Measurements from ENCODE around the gene PCDHGB6. TPM values are rescaled to one million over a fixed set of nuclear protein-coding genes. Genes with fewer than 3 reads are reported as not detected.
"Not testable (repeated sequence)": the region's sequence is repeated elsewhere in the genome, so short reads cannot be mapped to it uniquely, and the experiment has no call there.

Gene PCDHGB6
- total RNA-seq, 1 experiment from 2014 or later = 6.0 TPM

- H2AFZ ChIP-seq (ENCODE audit: low read length); H4K91ac ChIP-seq (ENCODE audit: insufficient read length, low read depth, low read length); H3K27ac Mint-ChIP-seq; H3K14ac ChIP-seq (ENCODE audit: insufficient read depth, low read length); H3K79me2 ChIP-seq (ENCODE audit: insufficient read depth, low read length); H2BK12ac ChIP-seq (ENCODE audit: insufficient read length, low read depth, low read length); H3K56ac ChIP-seq (ENCODE audit: insufficient read length, low read depth, low read length); H2BK20ac ChIP-seq (ENCODE audit: low read depth, low read length, poor library complexity, severe bottlenecking); H2BK15ac ChIP-seq (ENCODE audit: low read depth, low read length); H3K4me1 ChIP-seq (ENCODE audit: insufficient read depth, low read length); H4K20me1 ChIP-seq (ENCODE audit: control insufficient read depth, insufficient read depth, insufficient read length); H3K4ac ChIP-seq (ENCODE audit: low read depth, low read length); H3T11ph ChIP-seq (ENCODE audit: low read length); H3K27me3 ChIP-seq (ENCODE audit: insufficient read depth, low read length); H4K5ac ChIP-seq (ENCODE audit: insufficient read length, low read depth, low read length); H3K23ac ChIP-seq (ENCODE audit: insufficient read length, low read depth, low read length); H3K23me2 ChIP-seq (ENCODE audit: insufficient read length, low read depth, low read length, poor library complexity, severe bottlenecking); H2AK5ac ChIP-seq (ENCODE audit: insufficient read length, low read length); H2BK120ac ChIP-seq (ENCODE audit: low read depth, low read length, poor library complexity, severe bottlenecking); H2BK5ac ChIP-seq (ENCODE audit: insufficient read length, low read length); H3K27ac ChIP-seq (ENCODE audit: insufficient read length, low read depth, low read length); H3K4me1 Mint-ChIP-seq; H3K79me1 ChIP-seq (ENCODE audit: insufficient read depth, low read depth, low read length, poor library complexity, severe bottlenecking); H4K8ac ChIP-seq (replicated peaks; ENCODE audit: insufficient read length, low read depth, low read length): not testable (repeated sequence)
- H3K36me3 Mint-ChIP-seq (ENCODE audit: insufficient read depth in 1 of 3, low read depth in 3 of 3) = peaks cover 25 to 62% (median 43%) of the 10 kb centered on the region in 3 experiments
- Histone ChIP-seq H3K18ac (ENCODE audit: insufficient read length, low read depth, low read length) (peak within 1 kb of the TSS; percentile 33), H3K9ac (ENCODE audit: extremely low read depth, insufficient read length, low read length) (peak within 1 kb of the TSS; percentile 15), H3K9me3 (ENCODE audit: control insufficient read depth, low read depth, low read length) (peaks cover 42% of the 10 kb centered on the region), H3K4me2 (ENCODE audit: insufficient read depth, insufficient read length, low read length) (peak within 1 kb of the TSS; percentile 51)
- TF ChIP-seq, protein P1, sequence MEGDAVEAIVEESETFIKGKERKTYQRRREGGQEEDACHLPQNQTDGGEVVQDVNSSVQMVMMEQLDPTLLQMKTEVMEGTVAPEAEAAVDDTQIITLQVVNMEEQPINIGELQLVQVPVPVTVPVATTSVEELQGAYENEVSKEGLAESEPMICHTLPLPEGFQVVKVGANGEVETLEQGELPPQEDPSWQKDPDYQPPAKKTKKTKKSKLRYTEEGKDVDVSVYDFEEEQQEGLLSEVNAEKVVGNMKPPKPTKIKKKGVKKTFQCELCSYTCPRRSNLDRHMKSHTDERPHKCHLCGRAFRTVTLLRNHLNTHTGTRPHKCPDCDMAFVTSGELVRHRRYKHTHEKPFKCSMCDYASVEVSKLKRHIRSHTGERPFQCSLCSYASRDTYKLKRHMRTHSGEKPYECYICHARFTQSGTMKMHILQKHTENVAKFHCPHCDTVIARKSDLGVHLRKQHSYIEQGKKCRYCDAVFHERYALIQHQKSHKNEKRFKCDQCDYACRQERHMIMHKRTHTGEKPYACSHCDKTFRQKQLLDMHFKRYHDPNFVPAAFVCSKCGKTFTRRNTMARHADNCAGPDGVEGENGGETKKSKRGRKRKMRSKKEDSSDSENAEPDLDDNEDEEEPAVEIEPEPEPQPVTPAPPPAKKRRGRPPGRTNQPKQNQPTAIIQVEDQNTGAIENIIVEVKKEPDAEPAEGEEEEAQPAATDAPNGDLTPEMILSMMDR (conservative IDR thresholded peaks at IDR 0.05) = peak; percentile 72
- WGBS (ENCODE audit: extremely low coverage, insufficient read length, low lambda C conversion rate) = no CpG with 5 or more reads among the region's 40 CpGs
- peaks cover 15% of the 10 kb centered on the region for H3K27me3 Mint-ChIP-seq (ENCODE audit: low read depth)
- peak; percentile 76 for DNase-seq
- H3K4me3 Mint-ChIP-seq = peak within 1 kb of the TSS in 1 of 2 experiments; percentile 71; a peak in 2 of 5 replicates
- H3K9me3 Mint-ChIP-seq = peaks cover 69 to 74% of the 10 kb centered on the region in 2 experiments
Observed at GRCh38 chr5:141387557-141388311, 20.1 kb upstream of the PCDHGB6 start, which contains the start of gene PCDHGB4. Gene PCDHGB4, plus strand, starts transcription at chr5:141387698. Its CDS starts 187 bp downstream, at chr5:141387885.
